HepG2 (cell line): ENCODE measurements around the gene RSPH1. TPM values are rescaled to one million over a fixed set of nuclear protein-coding genes. Genes with fewer than 3 reads are reported as not detected.

ENCODE experiments used
- ATAC-seq: fragments of 200-7000 bp; cut with Tn5 transposase; 3 replicates; pipeline ENCODE4 v1.9.1; 2020; ENCODE audit warnings: mild to moderate bottlenecking, moderate library complexity
- BruUV-seq: library from RNA; stranded (reverse); fragments of 400-500 nt; replicated peaks from 2 replicates; lab custom pipeline; 2021; lab: Mats Ljungman, UMichigan
- CTCF ChIA-PET: fragments of 300-600 bp; formaldehyde crosslinking; extraction: SDS; loops from one replicate; lab custom pipeline; 2021; ENCODE audit warnings: low total read pairs, inconsistent platforms, low intra/inter-chr PET ratio; lab: Yijun Ruan, JAX
- POLR2A ChIA-PET: fragments of 350-600 bp; sonication (Branson Sonifier 250); formaldehyde crosslinking; loops from one replicate; lab custom pipeline; 2020; ENCODE audit warnings: antibody characterized with exemption, inconsistent platforms; lab: Yijun Ruan, JAX
- DNase-seq: peaks from one replicate; pipeline ENCODE4 v3.0.0-alpha.2; 2015; ENCODE audit warnings: low spot score
- FAIRE-seq: peaks from 3 replicates; lab custom pipeline; 2011; peaks lifted over from hg19 to GRCh38; lab: Jason Lieb, UNC
- H2AFZ ChIP-seq: one replicate; pipeline ENCODE4 v1.6.1; 2011; ENCODE audit warnings: low read length, inconsistent platforms
- H3K27ac ChIP-seq: fragments of 300-600 bp; 3 replicates; pipeline ENCODE4 v1.8.0; 2011; ENCODE audit warnings: mixed run types, mild to moderate bottlenecking, mixed read lengths, low read length, inconsistent platforms; ENCODE audit not compliant: insufficient read depth; ENCODE audit errors: extremely low read length
- H3K27me3 ChIP-seq, 2 experiments: fragments of 200-600 bp in 1 of 2; 2 replicates in 1 of 2; 3 replicates in 1 of 2; pipeline versions ENCODE4 v1.6.0 to v1.8.0; 2011; ENCODE audit warnings: low read length in 2 of 2, mild to moderate bottlenecking in 2 of 2, moderate library complexity in 2 of 2, inconsistent platforms in 1 of 2; ENCODE audit not compliant: insufficient read depth in 2 of 2, control insufficient read depth in 1 of 2
- H3K36me3 ChIP-seq, 2 experiments: fragments of 200-600 bp in 1 of 2; replicated peaks in 1 of 2; 2 replicates in 1 of 2; 3 replicates in 1 of 2; pipeline versions ENCODE4 v1.5.1 to v1.8.0; 2011; ENCODE audit warnings: low read length in 2 of 2, inconsistent platforms in 1 of 2; ENCODE audit not compliant: insufficient read depth in 2 of 2, control insufficient read depth in 1 of 2
- H3K4me1 ChIP-seq: 2 replicates; pipeline ENCODE4 v1.5.1; 2012; ENCODE audit warnings: low read length, inconsistent platforms; ENCODE audit not compliant: insufficient read depth
- H3K4me2 ChIP-seq: 2 replicates; pipeline ENCODE4 v1.6.0; 2011; ENCODE audit warnings: low read depth, low read length, inconsistent platforms
- H3K4me3 ChIP-seq, 3 experiments: fragments of 200-600 bp in 1 of 3; sonication (generic), shearing (Covaris generic) in 1 of 3; replicated peaks in 1 of 3; 2 replicates each; pipeline ENCODE4 v1.5.1; 2011 to 2016; ENCODE audit warnings: low read length in 3 of 3, inconsistent platforms in 2 of 3, low read depth in 2 of 3, mild to moderate bottlenecking in 2 of 3, control low read depth in 1 of 3, mixed read lengths in 1 of 3; ENCODE audit not compliant: insufficient read depth in 1 of 3
- H3K79me2 ChIP-seq: one replicate; pipeline ENCODE4 v1.6.1; 2011; ENCODE audit warnings: low read length, inconsistent platforms; ENCODE audit not compliant: insufficient read depth
- H3K9ac ChIP-seq: 2 replicates; pipeline ENCODE4 v1.6.0; 2011; ENCODE audit warnings: mild to moderate bottlenecking, low read depth, low read length, inconsistent platforms; ENCODE audit not compliant: insufficient read depth
- H3K9me3 ChIP-seq: 2 replicates; pipeline ENCODE4 v1.5.1; 2012; ENCODE audit warnings: mild to moderate bottlenecking, low read length
- H4K20me1 ChIP-seq: 2 replicates; pipeline ENCODE4 v1.6.0; 2011; ENCODE audit warnings: inconsistent platforms, mild to moderate bottlenecking, low read length, moderate library complexity; ENCODE audit not compliant: insufficient read depth
- BRD4 ChIP-seq: sonication (generic); formaldehyde crosslinking; IDR thresholded peaks from 2 replicates; pipeline ENCODE4 v1.4.0; 2020; ENCODE audit warnings: missing genetic modification reagents
- FOXA3 ChIP-seq: IDR thresholded peaks from 2 replicates; pipeline ENCODE4 v1.6.1; 2016; ENCODE audit warnings: missing genetic modification reagents, missing compliant biosample characterization
- GABPB1 ChIP-seq: IDR thresholded peaks from 2 replicates; pipeline ENCODE4 v1.6.1; 2016; ENCODE audit warnings: mild to moderate bottlenecking, missing genetic modification reagents, moderate library complexity, missing compliant biosample characterization
- GZF1 ChIP-seq: sonication (generic); formaldehyde crosslinking; IDR thresholded peaks from 2 replicates; pipeline ENCODE4 v1.5.1; 2020; ENCODE audit warnings: mild to moderate bottlenecking, missing genetic modification reagents
- HES4 ChIP-seq: sonication (generic); formaldehyde crosslinking; IDR thresholded peaks from 2 replicates; pipeline ENCODE4 v1.9.0; 2021; ENCODE audit warnings: mild to moderate bottlenecking, missing genetic modification reagents, borderline replicate concordance
- HNF1B ChIP-seq: sonication (generic); formaldehyde crosslinking; IDR thresholded peaks from 2 replicates; pipeline ENCODE4 v1.5.1; 2020; ENCODE audit warnings: mild to moderate bottlenecking, moderate library complexity, missing genetic modification reagents
- KAT2B ChIP-seq: fragments of 150-350 bp; IDR thresholded peaks from 2 replicates; pipeline ENCODE4 v1.6.1; 2014; ENCODE audit warnings: low read depth, low read length, borderline replicate concordance
- KDM5A ChIP-seq: fragments of 200-600 bp; sonication (generic); IDR thresholded peaks from 2 replicates; pipeline ENCODE4 v1.7.0; 2018; ENCODE audit warnings: antibody characterized with exemption, mild to moderate bottlenecking, low read length, borderline replicate concordance
- KLF16 ChIP-seq, 2 experiments: sonication (generic) in 1 of 2; formaldehyde crosslinking in 1 of 2; IDR thresholded peaks; 2 replicates each; pipeline versions ENCODE4 v1.6.1 to v1.8.0; 2016 to 2023; ENCODE audit warnings: missing genetic modification reagents in 2 of 2, missing compliant biosample characterization in 1 of 2
- LBX2 ChIP-seq: sonication (generic); formaldehyde crosslinking; IDR thresholded peaks from 2 replicates; pipeline ENCODE4 v1.5.0; 2020; ENCODE audit warnings: missing genetic modification reagents, mild to moderate bottlenecking, borderline replicate concordance
- NFYB ChIP-seq: sonication (generic); formaldehyde crosslinking; IDR thresholded peaks from 2 replicates; pipeline ENCODE4 v1.4.0; 2020; ENCODE audit warnings: missing genetic modification reagents
- NR2F2 ChIP-seq: IDR thresholded peaks from 2 replicates; pipeline ENCODE4 v1.6.1; 2012; ENCODE audit warnings: low read depth, inconsistent platforms, borderline replicate concordance
- PTBP1 ChIP-seq: fragments of 200-400 bp; formaldehyde crosslinking; IDR thresholded peaks from 2 replicates; pipeline ENCODE4 v1.6.1; 2018; ENCODE audit warnings: low read length, low read depth; ENCODE audit not compliant: poor library complexity, severe bottlenecking
- ZNF251 ChIP-seq: sonication (generic); formaldehyde crosslinking; IDR thresholded peaks from 2 replicates; pipeline ENCODE4 v1.9.0; 2021; ENCODE audit warnings: mild to moderate bottlenecking, missing genetic modification reagents
- ZNF512B ChIP-seq: sonication (generic); formaldehyde crosslinking; IDR thresholded peaks from 2 replicates; pipeline ENCODE4 v1.5.1; 2020; ENCODE audit warnings: missing genetic modification reagents, mild to moderate bottlenecking, borderline replicate concordance
- WGBS: methylation state at CpG from one replicate; pipeline ENCODE4 v1.1.6; 2017; ENCODE audit warnings: low lambda C conversion rate; 5-methylcytosine and 5-hydroxymethylcytosine counted together
- in situ Hi-C: cut with HindIII; loops from 2 replicates; pipeline ENCODE4 v1.10.0; 2017; ENCODE audit warnings: low pct_unique_long_range_greater_than_20kb; ENCODE audit not compliant: extremely low pct_ligation_motif_present
- intact Hi-C: fragments of 100-400 bp; cut with micrococcal nuclease; formaldehyde crosslinking; loops from one replicate; pipeline ENCODE4 v1.10.0; 2022; ENCODE audit not compliant: unreplicated experiment
- polyA plus RNA-seq, 8 experiments: library from polyadenylated mRNA; depleted of rRNA in 3 of 8; stranded (reverse) in 7 of 8; unstranded in 1 of 8; fragments of >200 nt; fragmentation: Illumina TruSeq in 4 of 8; extraction: Trizol in 4 of 8; gene quantifications; 2 replicates each; pipeline versions ENCODE4 v1.2.1 to v1.2.3, GENCODE V29; 2011 to 2016; ENCODE audit warnings: low read depth in 4 of 8, missing spikeins in 1 of 8, mixed read lengths in 1 of 8; ENCODE audit not compliant: insufficient read depth in 1 of 8
- total RNA-seq, 5 experiments: library from RNA; depleted of rRNA; stranded (reverse); fragments of >200 nt; fragmentation: Illumina TruSeq; extraction: Trizol; gene quantifications; 2 replicates each; pipeline ENCODE4 v1.2.3, GENCODE V29; 2016; ENCODE audit warnings: low read depth in 1 of 5

Gene RSPH1
- total and polyA plus RNA-seq, 2 of the 13 experiments (the other 11 are each of a cell fraction or from before 2014, with no cell fraction given): not detected

GRCh38 chr21:42446531-42446930 lies 49.5 kb downstream of the RSPH1 start:
- no peak overlapping the region for H3K9ac ChIP-seq
- no peaks in the 10 kb centered on the region for H3K36me3 ChIP-seq
- in situ Hi-C loops (loop anchor here (5.0 to 10.0 kb wide), 3 partner anchors 64 to 292 kb away; no protein-coding TSS in a partner anchor), intact Hi-C loops (no loop called here)
- H3K79me2 ChIP-seq: no peaks in the 10 kb centered on the region
- no peak overlapping the region for H3K27ac ChIP-seq
- CTCF ChIA-PET: no interaction called here
- no peak overlapping the region for H2AFZ ChIP-seq
- peaks cover 4% of the 10 kb centered on the region; the same call in 1 of the 2 replicates for H3K4me1 ChIP-seq
- no TSS peak for BruUV-seq
- POLR2A ChIA-PET: no interaction called here
- H3K4me3 ChIP-seq: no peak overlapping the region
- TF ChIP-seq KAT2B (no peak), PTBP1 (no peak), KDM5A (no peak), NR2F2 (no peak), BRD4 (CRISPR knock-in tag) (no peak), ZNF251 (CRISPR knock-in tag) (no peak), FOXA3 (CRISPR knock-in tag) (no peak), LBX2 (CRISPR knock-in tag) (no peak), KLF16 (CRISPR knock-in tag; IDR thresholded peaks at IDR 0.05) (no peak), GABPB1 (CRISPR knock-in tag) (no peak), HNF1B (CRISPR knock-in tag) (no peak), ZNF512B (CRISPR knock-in tag) (no peak), NFYB (CRISPR knock-in tag) (no peak), HES4 (CRISPR knock-in tag) (no peak), GZF1 (CRISPR knock-in tag) (no peak)
- DNase-seq (no peak), ATAC-seq (no peak), FAIRE-seq (no peak)
- no peaks in the 10 kb centered on the region for H4K20me1 ChIP-seq
- H3K27me3 ChIP-seq: peaks cover 0 to 4% of the 10 kb centered on the region in 2 experiments; a peak in 1 of 5 replicates
- WGBS: 30% methylated on average over 3 of the region's 4 CpGs
- H3K9me3 ChIP-seq: no peaks in the 10 kb centered on the region
- no peak overlapping the region for H3K4me2 ChIP-seq
